Measurements from ENCODE around the gene CDR2L. TPM values are rescaled to one million over a fixed set of nuclear protein-coding genes. Genes with fewer than 3 reads are reported as not detected.

The CDR2L gene
- total and polyA plus RNA-seq, 4 donors: 8.5 to 19.0 (median 11.2) TPM

GRCh38 chr17:75012346-75013091 lies 25.1 kb downstream of the CDR2L start, which contains the start of gene MRPL58:
TSS of gene MRPL58 (plus strand) at chr17:75012670. CDS start at chr17:75012687, 17 bp downstream.
- Histone ChIP-seq H3K4me3 (peak within 1 kb of the TSS; percentile 80), H3K9ac (ENCODE audit: insufficient read depth in 1 of 2, low read length in 2 of 2) (peak within 1 kb of the TSS; percentile 89 to 98), H3K36me3 (ENCODE audit: control insufficient read depth in 4 of 4, insufficient read depth in 4 of 4, low read length in 4 of 4) (peaks cover 0 to 1% (median 0%) of the 10 kb centered on the region in 4 donors), H3K27me3 (ENCODE audit: control insufficient read depth in 3 of 3, insufficient read depth in 3 of 3, low read length in 2 of 3) (no peaks in the 10 kb centered on the region), H3K4me1 (ENCODE audit: control insufficient read depth in 5 of 5, insufficient read depth in 5 of 5, low read length in 5 of 5) (peaks cover 0 to 23% (median 8%) of the 10 kb centered on the region in 5 donors), H3K27ac (ENCODE audit: low read depth in 1 of 2, low read length in 1 of 2) (peak within 1 kb of the TSS; percentile 88 to 89), H3K9me3 (ENCODE audit: control insufficient read depth in 4 of 4, insufficient read depth in 3 of 4, low read length in 3 of 4) (no peaks in the 10 kb centered on the region)
- ATAC-seq (ENCODE audit: insufficient read depth, low FRiP score) (peak; percentile 91), DNase-seq (peak; percentile 92 to 96 (median 94))
- TF ChIP-seq CTCF (IDR thresholded peaks at IDR 0.05; ENCODE audit: control extremely low read depth, extremely low read depth): peak; percentile 54
- 1 to 2% methylated on average over 63 of the region's 63 CpGs for WGBS, 2 donors

GRCh38 chr17:75013092-75013559 lies 25.7 kb downstream of the CDR2L start:
- no peak for DNase-seq
- WGBS, 2 donors: 0 to 1% methylated on average over 10 of the region's 10 CpGs

GRCh38 chr17:75019146-75019545 lies 31.7 kb downstream of the CDR2L start:
- Histone ChIP-seq H3K4me1 (ENCODE audit: control insufficient read depth in 5 of 5, insufficient read depth in 5 of 5, low read length in 5 of 5) (no peaks in the 10 kb centered on the region), H3K27ac (ENCODE audit: low read depth in 1 of 2, low read length in 1 of 2) (no peak overlapping the region), H3K9me3 (ENCODE audit: control insufficient read depth in 4 of 4, insufficient read depth in 3 of 4, low read length in 3 of 4) (no peaks in the 10 kb centered on the region), H3K9ac (ENCODE audit: insufficient read depth in 1 of 2, low read length in 2 of 2) (no peak overlapping the region), H3K27me3 (ENCODE audit: control insufficient read depth in 3 of 3, insufficient read depth in 3 of 3, low read length in 2 of 3) (no peaks in the 10 kb centered on the region), H3K36me3 (ENCODE audit: control insufficient read depth in 4 of 4, insufficient read depth in 4 of 4, low read length in 4 of 4) (peaks cover 12 to 33% (median 18%) of the 10 kb centered on the region in 4 donors), H3K4me3 (no peak overlapping the region)
- DNase-seq (no peak), ATAC-seq (ENCODE audit: insufficient read depth, low FRiP score) (no peak)
- WGBS, 2 donors: 87 to 93% methylated on average over 5 of the region's 5 CpGs
- no peak for TF ChIP-seq CTCF (IDR thresholded peaks at IDR 0.05; ENCODE audit: control extremely low read depth, extremely low read depth)

More at GRCh38 chr17:75013092-75013559, 25.7 kb downstream of the CDR2L start:
- no peaks in the 10 kb centered on the region for H3K27me3 ChIP-seq (ENCODE audit: control insufficient read depth in 3 of 3, insufficient read depth in 3 of 3, low read length in 2 of 3)
- H3K27ac ChIP-seq (ENCODE audit: low read depth in 1 of 2, low read length in 1 of 2): peak overlapping the region; percentile 88 to 89
- no peak for ATAC-seq (ENCODE audit: insufficient read depth, low FRiP score)
- peak overlapping the region; percentile 80 for H3K4me3 ChIP-seq
- peaks cover 0 to 2% (median under 1%) of the 10 kb centered on the region in 4 donors for H3K36me3 ChIP-seq (ENCODE audit: control insufficient read depth in 4 of 4, insufficient read depth in 4 of 4, low read length in 4 of 4)
- H3K9me3 ChIP-seq (ENCODE audit: control insufficient read depth in 4 of 4, insufficient read depth in 3 of 4, low read length in 3 of 4): no peaks in the 10 kb centered on the region
- H3K4me1 ChIP-seq (ENCODE audit: control insufficient read depth in 5 of 5, insufficient read depth in 5 of 5, low read length in 5 of 5): peaks cover 0 to 23% (median 8%) of the 10 kb centered on the region in 5 donors
- peak overlapping the region; percentile 89 to 98 for H3K9ac ChIP-seq (ENCODE audit: insufficient read depth in 1 of 2, low read length in 2 of 2)
- no peak for TF ChIP-seq CTCF (IDR thresholded peaks at IDR 0.05; ENCODE audit: control extremely low read depth, extremely low read depth)

All from lung (tissue), 12 donors.